DND-41 (cell line): Measurements from ENCODE around the gene PHLPP1.

ENCODE experiments used
- EZH2 ChIP-seq: IDR thresholded peaks from 3 replicates; pipeline ENCODE4 v1.6.1; 2012; ENCODE audit warnings: borderline replicate concordance, low read depth, mild to moderate bottlenecking, moderate library complexity, low read length, inconsistent platforms; ENCODE audit not compliant: severe bottlenecking
- TF ChIP-seq, protein P1 (sequence below): IDR thresholded peaks from 2 replicates; pipeline ENCODE4 v1.5.1; 2012; ENCODE audit warnings: borderline replicate concordance, low read length, moderate library complexity, mild to moderate bottlenecking; ENCODE audit not compliant: poor library complexity, severe bottlenecking; ENCODE audit errors: extremely low read depth

DNA sequence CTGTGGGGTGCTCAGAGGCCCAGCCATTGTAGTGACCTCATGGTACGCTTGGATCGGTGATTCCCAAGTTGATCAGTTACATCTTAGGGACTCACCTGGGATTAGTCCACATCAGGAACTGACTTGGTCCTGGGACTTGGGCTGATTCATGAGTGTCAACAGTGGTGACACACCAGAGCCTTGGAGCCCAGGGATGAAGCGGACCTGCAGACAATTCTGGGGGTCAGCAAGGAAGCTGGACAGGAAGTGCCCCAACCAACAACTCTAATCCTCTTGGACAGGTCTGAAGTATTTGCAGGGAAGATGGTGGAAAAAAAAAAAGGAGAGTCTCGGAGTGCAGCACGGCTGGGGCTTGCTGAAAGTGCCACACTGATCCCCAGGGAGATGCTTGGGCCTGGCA is 288.6 kb downstream of the PHLPP1 start:
- TF ChIP-seq, protein P1, sequence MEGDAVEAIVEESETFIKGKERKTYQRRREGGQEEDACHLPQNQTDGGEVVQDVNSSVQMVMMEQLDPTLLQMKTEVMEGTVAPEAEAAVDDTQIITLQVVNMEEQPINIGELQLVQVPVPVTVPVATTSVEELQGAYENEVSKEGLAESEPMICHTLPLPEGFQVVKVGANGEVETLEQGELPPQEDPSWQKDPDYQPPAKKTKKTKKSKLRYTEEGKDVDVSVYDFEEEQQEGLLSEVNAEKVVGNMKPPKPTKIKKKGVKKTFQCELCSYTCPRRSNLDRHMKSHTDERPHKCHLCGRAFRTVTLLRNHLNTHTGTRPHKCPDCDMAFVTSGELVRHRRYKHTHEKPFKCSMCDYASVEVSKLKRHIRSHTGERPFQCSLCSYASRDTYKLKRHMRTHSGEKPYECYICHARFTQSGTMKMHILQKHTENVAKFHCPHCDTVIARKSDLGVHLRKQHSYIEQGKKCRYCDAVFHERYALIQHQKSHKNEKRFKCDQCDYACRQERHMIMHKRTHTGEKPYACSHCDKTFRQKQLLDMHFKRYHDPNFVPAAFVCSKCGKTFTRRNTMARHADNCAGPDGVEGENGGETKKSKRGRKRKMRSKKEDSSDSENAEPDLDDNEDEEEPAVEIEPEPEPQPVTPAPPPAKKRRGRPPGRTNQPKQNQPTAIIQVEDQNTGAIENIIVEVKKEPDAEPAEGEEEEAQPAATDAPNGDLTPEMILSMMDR, result no peak
- TF ChIP-seq EZH2, result no peak
